ENCODE results near the gene RNF145.

DNA sequence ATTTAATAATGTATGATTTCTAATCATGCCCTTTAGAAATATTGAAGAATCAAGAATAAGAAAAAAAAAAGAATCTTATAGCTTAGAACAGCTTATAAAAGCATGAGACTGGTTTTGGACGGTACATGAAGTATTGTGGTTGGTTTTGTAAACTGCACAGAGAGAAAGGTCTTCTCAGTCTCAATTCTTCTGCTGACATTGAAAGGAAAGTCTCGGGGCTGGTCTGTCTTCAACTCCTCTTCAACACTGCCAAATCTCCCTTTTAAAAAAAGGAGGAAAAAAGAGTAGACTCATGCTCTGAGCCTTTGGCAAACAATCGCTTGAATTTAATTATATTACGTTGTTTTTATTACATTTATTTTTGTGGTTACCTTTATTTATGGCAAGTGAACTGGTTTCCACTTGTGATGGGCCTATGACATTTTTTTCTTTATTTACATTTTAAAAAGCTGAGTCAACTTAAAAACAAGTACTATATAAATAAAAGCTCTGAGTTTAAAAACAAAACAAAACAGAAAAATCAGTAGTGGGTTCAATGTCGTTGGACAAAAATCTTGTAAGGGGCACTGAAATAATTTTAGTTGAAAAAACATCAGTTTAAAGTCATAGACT, 76.8 kb downstream of the RNF145 start:
- no peak for TF ChIP-seq POLR2AphosphoS5 (IDR thresholded peaks at IDR 0.05)
- no peak for TF ChIP-seq POLR2A (IDR thresholded peaks at IDR 0.05)
- TF ChIP-seq, protein P1, sequence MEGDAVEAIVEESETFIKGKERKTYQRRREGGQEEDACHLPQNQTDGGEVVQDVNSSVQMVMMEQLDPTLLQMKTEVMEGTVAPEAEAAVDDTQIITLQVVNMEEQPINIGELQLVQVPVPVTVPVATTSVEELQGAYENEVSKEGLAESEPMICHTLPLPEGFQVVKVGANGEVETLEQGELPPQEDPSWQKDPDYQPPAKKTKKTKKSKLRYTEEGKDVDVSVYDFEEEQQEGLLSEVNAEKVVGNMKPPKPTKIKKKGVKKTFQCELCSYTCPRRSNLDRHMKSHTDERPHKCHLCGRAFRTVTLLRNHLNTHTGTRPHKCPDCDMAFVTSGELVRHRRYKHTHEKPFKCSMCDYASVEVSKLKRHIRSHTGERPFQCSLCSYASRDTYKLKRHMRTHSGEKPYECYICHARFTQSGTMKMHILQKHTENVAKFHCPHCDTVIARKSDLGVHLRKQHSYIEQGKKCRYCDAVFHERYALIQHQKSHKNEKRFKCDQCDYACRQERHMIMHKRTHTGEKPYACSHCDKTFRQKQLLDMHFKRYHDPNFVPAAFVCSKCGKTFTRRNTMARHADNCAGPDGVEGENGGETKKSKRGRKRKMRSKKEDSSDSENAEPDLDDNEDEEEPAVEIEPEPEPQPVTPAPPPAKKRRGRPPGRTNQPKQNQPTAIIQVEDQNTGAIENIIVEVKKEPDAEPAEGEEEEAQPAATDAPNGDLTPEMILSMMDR (IDR thresholded peaks at IDR 0.05), result no peak
- no peak for TF ChIP-seq EP300 (IDR thresholded peaks at IDR 0.05)
